ENCODE results near the gene DTD2. TPM values are rescaled to one million over a fixed set of nuclear protein-coding genes. Genes with fewer than 3 reads are reported as not detected.

The DTD2 gene
- total RNA-seq, result 10 to 100 TPM in 1 of 3 donors, 1 to 10 TPM in 2; 6.6 to 11.9 (median 7.4) TPM
- 15.5 TPM for total RNA-seq (2013)

GRCh38 chr14:31456841-31457664 is at the start of gene DTD2:
TSS of gene DTD2 (minus strand) at chr14:31457506. CDS start at chr14:31457393, 113 bp downstream.
- Histone ChIP-seq H3K4me3 (ENCODE audit: low read length) (peak within 1 kb of the TSS; percentile 99), H3K9me3 (ENCODE audit: control insufficient read depth, insufficient read depth, low read length) (no peaks in the 10 kb centered on the region), H3K27ac (ENCODE audit: low read length) (peak within 1 kb of the TSS; percentile 86), H3K36me3 (ENCODE audit: control insufficient read depth, insufficient read depth, low read length) (peaks cover 5% of the 10 kb centered on the region), H3K4me1 (ENCODE audit: control insufficient read depth, insufficient read depth, low read length) (peaks cover 10% of the 10 kb centered on the region), H3K27me3 (ENCODE audit: control insufficient read depth, insufficient read depth, low read length) (peaks cover 4% of the 10 kb centered on the region)
- peak within 1 kb of the TSS; percentile 87 to 91 for H3K27ac Mint-ChIP-seq
- H3K36me3 Mint-ChIP-seq, result no peaks in the 10 kb centered on the region
- H3K4me1 Mint-ChIP-seq, result peaks cover 29 to 32% of the 10 kb centered on the region in 2 donors
- no peaks in the 10 kb centered on the region for H3K9me3 Mint-ChIP-seq
- ATAC-seq (peak; percentile 97 to 100 (median 98)), DNase-seq (peak; percentile 87 to 96)
- intact Hi-C loops (cut with micrococcal nuclease), result loop anchor here (1.0 kb wide), 2 partner anchors 37 to 104 kb away; partner anchors contain the start of genes HEATR5A and NUBPL
- peaks cover 7 to 11% of the 10 kb centered on the region in 2 donors for H3K27me3 Mint-ChIP-seq (ENCODE audit: low read depth in 2 of 2)
- TF ChIP-seq, protein P1, sequence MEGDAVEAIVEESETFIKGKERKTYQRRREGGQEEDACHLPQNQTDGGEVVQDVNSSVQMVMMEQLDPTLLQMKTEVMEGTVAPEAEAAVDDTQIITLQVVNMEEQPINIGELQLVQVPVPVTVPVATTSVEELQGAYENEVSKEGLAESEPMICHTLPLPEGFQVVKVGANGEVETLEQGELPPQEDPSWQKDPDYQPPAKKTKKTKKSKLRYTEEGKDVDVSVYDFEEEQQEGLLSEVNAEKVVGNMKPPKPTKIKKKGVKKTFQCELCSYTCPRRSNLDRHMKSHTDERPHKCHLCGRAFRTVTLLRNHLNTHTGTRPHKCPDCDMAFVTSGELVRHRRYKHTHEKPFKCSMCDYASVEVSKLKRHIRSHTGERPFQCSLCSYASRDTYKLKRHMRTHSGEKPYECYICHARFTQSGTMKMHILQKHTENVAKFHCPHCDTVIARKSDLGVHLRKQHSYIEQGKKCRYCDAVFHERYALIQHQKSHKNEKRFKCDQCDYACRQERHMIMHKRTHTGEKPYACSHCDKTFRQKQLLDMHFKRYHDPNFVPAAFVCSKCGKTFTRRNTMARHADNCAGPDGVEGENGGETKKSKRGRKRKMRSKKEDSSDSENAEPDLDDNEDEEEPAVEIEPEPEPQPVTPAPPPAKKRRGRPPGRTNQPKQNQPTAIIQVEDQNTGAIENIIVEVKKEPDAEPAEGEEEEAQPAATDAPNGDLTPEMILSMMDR (IDR thresholded peaks at IDR 0.05), result no peak
- peak within 1 kb of the TSS; percentile 94 for H3K4me3 Mint-ChIP-seq
- WGBS (ENCODE audit: insufficient coverage), result under 1% methylated on average over 70 of the region's 70 CpGs

GRCh38 chr14:31505411-31505810 is 48.1 kb upstream of the DTD2 start:
- H3K36me3 ChIP-seq (ENCODE audit: control insufficient read depth, insufficient read depth, low read length), result no peaks in the 10 kb centered on the region
- ATAC-seq (no peak), DNase-seq (no peak)
- Mint-ChIP-seq H3K4me3 (no peak overlapping the region), H3K36me3 (no peaks in the 10 kb centered on the region), H3K27me3 (ENCODE audit: low read depth in 2 of 2) (peaks cover 0 to 7% of the 10 kb centered on the region in 2 donors), H3K4me1 (no peaks in the 10 kb centered on the region), H3K9me3 (no peaks in the 10 kb centered on the region), H3K27ac (no peak overlapping the region)
- TF ChIP-seq, protein P1 (IDR thresholded peaks at IDR 0.05), result no peak
- intact Hi-C loops (cut with micrococcal nuclease), result no loop called here
- WGBS (ENCODE audit: insufficient coverage), result no CpG with 5 or more reads among the region's 1 CpG
- no peaks in the 10 kb centered on the region for H3K9me3 ChIP-seq (ENCODE audit: control insufficient read depth, insufficient read depth, low read length)
- H3K27ac ChIP-seq (ENCODE audit: low read length), result no peak overlapping the region
- H3K4me3 ChIP-seq (ENCODE audit: low read length), result no peak overlapping the region
- H3K4me1 ChIP-seq (ENCODE audit: control insufficient read depth, insufficient read depth, low read length), result no peaks in the 10 kb centered on the region
- no peaks in the 10 kb centered on the region for H3K27me3 ChIP-seq (ENCODE audit: control insufficient read depth, insufficient read depth, low read length)

- Histone ChIP-seq H3K9me3 (ENCODE audit: control insufficient read depth, insufficient read depth, low read length) (no peaks in the 10 kb centered on the region), H3K27me3 (ENCODE audit: control insufficient read depth, insufficient read depth, low read length) (no peaks in the 10 kb centered on the region), H3K27ac (ENCODE audit: low read length) (no peak overlapping the region), H3K4me1 (ENCODE audit: control insufficient read depth, insufficient read depth, low read length) (no peaks in the 10 kb centered on the region), H3K36me3 (ENCODE audit: control insufficient read depth, insufficient read depth, low read length) (no peaks in the 10 kb centered on the region), H3K4me3 (ENCODE audit: low read length) (no peak overlapping the region)
- DNase-seq (no peak), ATAC-seq (no peak)
- no peaks in the 10 kb centered on the region for H3K36me3 Mint-ChIP-seq
- no peak overlapping the region for H3K27ac Mint-ChIP-seq
- WGBS (ENCODE audit: insufficient coverage), result 81% methylated on average over 2 of the region's 2 CpGs
- H3K4me1 Mint-ChIP-seq, result no peaks in the 10 kb centered on the region
- intact Hi-C loops (cut with micrococcal nuclease), result no loop called here
- H3K9me3 Mint-ChIP-seq, result peaks cover 0 to 2% of the 10 kb centered on the region in 2 donors
- peaks cover 7 to 18% of the 10 kb centered on the region in 2 donors for H3K27me3 Mint-ChIP-seq (ENCODE audit: low read depth in 2 of 2)
- TF ChIP-seq, protein P1 (IDR thresholded peaks at IDR 0.05), result no peak
- no peak overlapping the region for H3K4me3 Mint-ChIP-seq
Measured at GRCh38 chr14:31501870-31502269, 44.6 kb upstream of the DTD2 start.

Measured in natural killer cell (primary cell).